Body of pancreas (tissue), 4 donors: Measurements from ENCODE around the gene NKTR.

Source experiments
- POLR2A ChIP-seq, 3 donors: fragments of 450-650 bp; IDR thresholded peaks; one replicate each; pipeline ENCODE4 v1.6.1; 2016; ENCODE audit warnings: antibody characterized with exemption in 3 of 3, mild to moderate bottlenecking in 2 of 3
- TF ChIP-seq, protein P1 (sequence below), 7 experiments: fragments of 450-650 bp in 4 of 7; fragments of 200-600 bp in 3 of 7; sonication (generic) in 3 of 7; IDR thresholded peaks; one replicate each; pipeline ENCODE4 v1.5.1; 2016 to 2019; ENCODE audit warnings: antibody characterized with exemption in 7 of 7

DNA sequence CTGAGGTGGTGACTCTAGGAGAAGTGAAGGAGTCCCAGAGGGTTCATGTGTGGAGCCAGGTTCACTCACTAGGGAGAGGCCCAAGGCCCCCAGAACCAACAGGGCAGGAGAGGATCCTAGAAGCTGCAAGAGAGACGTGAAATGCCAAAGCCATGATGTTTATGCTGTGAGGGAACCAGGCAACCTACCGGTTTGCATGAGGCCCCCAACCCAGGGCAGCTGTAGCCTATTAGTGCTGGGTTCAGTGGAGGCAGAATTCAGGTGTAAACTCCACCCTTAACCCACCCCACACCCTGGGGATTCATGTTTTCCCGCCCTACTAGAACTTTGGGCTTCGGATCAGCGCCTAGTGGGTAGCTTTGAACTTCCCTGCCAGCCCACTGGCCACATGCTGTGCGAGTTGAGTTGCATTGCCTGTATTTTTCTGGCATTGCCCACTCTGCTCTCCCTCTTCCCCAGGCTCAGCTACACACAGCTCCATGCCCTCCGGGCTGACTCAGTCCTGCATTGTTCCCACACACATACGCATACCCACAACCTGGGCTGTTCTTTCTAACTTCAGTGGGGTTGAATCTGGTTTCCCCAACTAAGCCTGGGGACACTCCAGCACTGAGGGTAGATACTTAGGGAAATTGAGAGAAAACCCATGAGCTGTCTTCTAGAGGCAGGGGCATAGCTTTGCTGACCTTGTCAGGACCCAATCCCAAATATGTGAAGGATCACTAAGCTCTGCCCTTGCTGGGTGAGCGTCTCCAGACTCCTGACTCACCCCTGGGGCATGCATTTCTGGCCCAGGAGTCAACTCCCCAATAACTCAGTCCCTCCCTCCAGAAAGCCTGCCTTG is 51.0 kb downstream of the NKTR start:
- TF ChIP-seq, protein P1, sequence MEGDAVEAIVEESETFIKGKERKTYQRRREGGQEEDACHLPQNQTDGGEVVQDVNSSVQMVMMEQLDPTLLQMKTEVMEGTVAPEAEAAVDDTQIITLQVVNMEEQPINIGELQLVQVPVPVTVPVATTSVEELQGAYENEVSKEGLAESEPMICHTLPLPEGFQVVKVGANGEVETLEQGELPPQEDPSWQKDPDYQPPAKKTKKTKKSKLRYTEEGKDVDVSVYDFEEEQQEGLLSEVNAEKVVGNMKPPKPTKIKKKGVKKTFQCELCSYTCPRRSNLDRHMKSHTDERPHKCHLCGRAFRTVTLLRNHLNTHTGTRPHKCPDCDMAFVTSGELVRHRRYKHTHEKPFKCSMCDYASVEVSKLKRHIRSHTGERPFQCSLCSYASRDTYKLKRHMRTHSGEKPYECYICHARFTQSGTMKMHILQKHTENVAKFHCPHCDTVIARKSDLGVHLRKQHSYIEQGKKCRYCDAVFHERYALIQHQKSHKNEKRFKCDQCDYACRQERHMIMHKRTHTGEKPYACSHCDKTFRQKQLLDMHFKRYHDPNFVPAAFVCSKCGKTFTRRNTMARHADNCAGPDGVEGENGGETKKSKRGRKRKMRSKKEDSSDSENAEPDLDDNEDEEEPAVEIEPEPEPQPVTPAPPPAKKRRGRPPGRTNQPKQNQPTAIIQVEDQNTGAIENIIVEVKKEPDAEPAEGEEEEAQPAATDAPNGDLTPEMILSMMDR (IDR thresholded peaks at IDR 0.05) = no peak
- TF ChIP-seq POLR2A (IDR thresholded peaks at IDR 0.05) = no peak
